AG04450 (cell line): ENCODE measurements around the gene RAI14. TPM values are rescaled to one million over a fixed set of nuclear protein-coding genes. Genes with fewer than 3 reads are reported as not detected.
A peak's percentile ranks its signal among the peaks of the same experiment; 100 is the strongest.

Experiments
- CTCF ChIA-PET: fragments of 300-600, 350-600 bp; formaldehyde crosslinking; extraction: SDS; loops from one replicate; lab custom pipeline; 2022; ENCODE audit warnings: antibody characterized with exemption, inconsistent platforms; lab: Charles Lee
- POLR2A ChIA-PET: fragments of 350-600 bp; formaldehyde crosslinking; extraction: SDS; loops from one replicate; lab custom pipeline; 2021; ENCODE audit warnings: antibody characterized with exemption, inconsistent platforms; lab: Yijun Ruan, JAX
- DNase-seq: peaks from one replicate; pipeline ENCODE4 v3.0.0-alpha.2; 2011; ENCODE audit warnings: low read depth, low spot score
- H3K27ac ChIP-seq: one replicate; pipeline ENCODE4 v1.5.1; 2012; ENCODE audit warnings: low read depth, low read length, control low read depth
- H3K27me3 ChIP-seq: one replicate; pipeline ENCODE4 v1.6.0; 2012; ENCODE audit warnings: low read length; ENCODE audit not compliant: control insufficient read depth, insufficient read depth
- H3K4me3 ChIP-seq: 2 replicates; pipeline ENCODE4 v1.5.1; 2011; ENCODE audit warnings: mild to moderate bottlenecking, low read depth, low read length, control low read depth
- H3K9me3 ChIP-seq: 2 replicates; pipeline ENCODE4 v1.5.1; 2012; ENCODE audit warnings: low read length; ENCODE audit not compliant: control insufficient read depth, insufficient read depth
- polyA plus RNA-seq: library from polyadenylated mRNA; depleted of rRNA; stranded (reverse); fragments of >200 nt; gene quantifications from 2 replicates; pipeline ENCODE4 v1.2.3, GENCODE V29; 2011
- TF ChIP-seq, protein P1 (sequence below): IDR thresholded peaks from 2 replicates; pipeline ENCODE4 v1.5.1; 2011; ENCODE audit warnings: low read depth, low read length, control low read depth, inconsistent platforms

The RAI14 gene
- polyA plus RNA-seq, 1 experiment, result 162 TPM

DNA sequence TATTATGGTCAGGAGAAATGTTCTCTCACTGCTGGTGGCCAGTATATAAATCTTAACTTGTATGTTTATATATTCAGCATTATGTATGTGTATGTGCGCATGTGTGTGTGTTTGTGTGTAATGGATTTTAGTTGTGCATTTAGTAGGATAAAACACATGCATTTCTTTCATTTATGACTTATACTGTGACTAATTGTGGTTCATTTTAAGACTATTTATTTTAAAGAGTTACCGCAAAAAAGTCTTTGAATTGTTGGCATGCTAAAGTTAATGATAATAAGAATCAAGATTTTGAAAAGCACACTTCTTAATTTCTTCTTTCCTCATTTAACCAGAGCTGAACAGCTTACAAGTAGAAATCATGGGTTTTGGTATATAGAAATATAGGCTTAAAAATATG lies 60.9 kb downstream of the RAI14 start:
- no peak for DNase-seq
- H3K9me3 ChIP-seq, result no peaks in the 10 kb centered on the region
- POLR2A ChIA-PET, result interaction anchor here (0.5 to 1.5 kb wide), 3 partner anchors 9 to 102 kb away, joined by 3 to 5 read pairs (median 4); partner anchors contain the start of gene RAI14
- no peak overlapping the region for H3K4me3 ChIP-seq
- H3K27ac ChIP-seq, result peak overlapping the region; percentile 97
- no peaks in the 10 kb centered on the region for H3K27me3 ChIP-seq
- CTCF ChIA-PET, result interaction anchor here (1.0 kb wide), 1 partner anchor 231 kb away, joined by 4 read pairs; no protein-coding TSS in a partner anchor
- TF ChIP-seq, protein P1, sequence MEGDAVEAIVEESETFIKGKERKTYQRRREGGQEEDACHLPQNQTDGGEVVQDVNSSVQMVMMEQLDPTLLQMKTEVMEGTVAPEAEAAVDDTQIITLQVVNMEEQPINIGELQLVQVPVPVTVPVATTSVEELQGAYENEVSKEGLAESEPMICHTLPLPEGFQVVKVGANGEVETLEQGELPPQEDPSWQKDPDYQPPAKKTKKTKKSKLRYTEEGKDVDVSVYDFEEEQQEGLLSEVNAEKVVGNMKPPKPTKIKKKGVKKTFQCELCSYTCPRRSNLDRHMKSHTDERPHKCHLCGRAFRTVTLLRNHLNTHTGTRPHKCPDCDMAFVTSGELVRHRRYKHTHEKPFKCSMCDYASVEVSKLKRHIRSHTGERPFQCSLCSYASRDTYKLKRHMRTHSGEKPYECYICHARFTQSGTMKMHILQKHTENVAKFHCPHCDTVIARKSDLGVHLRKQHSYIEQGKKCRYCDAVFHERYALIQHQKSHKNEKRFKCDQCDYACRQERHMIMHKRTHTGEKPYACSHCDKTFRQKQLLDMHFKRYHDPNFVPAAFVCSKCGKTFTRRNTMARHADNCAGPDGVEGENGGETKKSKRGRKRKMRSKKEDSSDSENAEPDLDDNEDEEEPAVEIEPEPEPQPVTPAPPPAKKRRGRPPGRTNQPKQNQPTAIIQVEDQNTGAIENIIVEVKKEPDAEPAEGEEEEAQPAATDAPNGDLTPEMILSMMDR, result no peak

DNA sequence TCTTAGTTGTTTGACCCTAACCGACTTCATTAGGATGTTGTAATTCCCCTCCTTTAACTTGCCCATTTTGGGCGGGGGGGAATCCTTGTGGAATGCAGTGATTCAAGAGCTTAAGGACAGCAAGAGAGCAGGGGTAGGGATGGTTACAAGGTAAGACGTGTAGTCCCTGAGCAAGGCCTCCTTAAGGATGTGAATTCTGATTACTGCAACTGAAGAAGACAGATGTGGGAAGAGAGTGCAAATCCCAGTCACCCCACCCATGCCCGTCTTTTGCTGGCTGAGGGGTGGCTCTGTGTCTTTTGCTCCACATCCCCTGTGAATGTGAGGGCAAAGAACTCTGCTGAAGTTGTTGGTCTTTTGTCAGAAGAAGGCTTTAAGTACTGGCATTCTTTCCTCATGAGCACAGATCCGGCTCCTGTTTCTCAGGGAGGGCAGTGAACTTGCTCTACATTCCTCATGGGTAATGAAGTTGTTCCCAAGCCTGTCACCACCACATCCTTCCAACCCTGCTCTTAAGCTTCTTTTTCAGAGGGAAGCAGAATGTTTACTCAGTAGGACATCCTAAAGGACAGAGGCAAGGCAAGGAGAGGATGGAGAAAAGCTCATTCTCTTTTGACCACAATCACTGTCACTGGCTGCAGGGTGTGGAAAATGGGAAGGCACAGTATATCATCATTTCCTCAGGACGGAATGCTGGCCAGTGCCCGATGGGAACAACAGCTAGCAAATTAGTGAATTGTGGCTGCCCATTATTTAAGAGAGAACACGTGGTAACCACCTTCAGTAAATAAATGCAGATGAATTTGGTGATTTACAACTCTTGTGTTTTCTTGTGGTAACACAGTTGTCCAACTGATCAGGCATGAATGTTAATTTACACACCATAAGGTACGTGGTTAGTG lies 61.5 kb downstream of the RAI14 start:
- Histone ChIP-seq H3K27ac (peak overlapping the region; percentile 97), H3K4me3 (no peak overlapping the region), H3K27me3 (no peaks in the 10 kb centered on the region), H3K9me3 (no peaks in the 10 kb centered on the region)
- POLR2A ChIA-PET, result interaction anchor here (0.5 to 1.5 kb wide), 5 partner anchors 10 to 103 kb away, joined by 3 to 5 read pairs (median 4); partner anchors contain the start of gene RAI14
- CTCF ChIA-PET, result interaction anchor here (0.6 to 1.0 kb wide), 2 partner anchors 185 to 232 kb away, joined by 4 read pairs; no protein-coding TSS in a partner anchor
- TF ChIP-seq, protein P1, result no peak
- DNase-seq, result peak; percentile 94

DNA sequence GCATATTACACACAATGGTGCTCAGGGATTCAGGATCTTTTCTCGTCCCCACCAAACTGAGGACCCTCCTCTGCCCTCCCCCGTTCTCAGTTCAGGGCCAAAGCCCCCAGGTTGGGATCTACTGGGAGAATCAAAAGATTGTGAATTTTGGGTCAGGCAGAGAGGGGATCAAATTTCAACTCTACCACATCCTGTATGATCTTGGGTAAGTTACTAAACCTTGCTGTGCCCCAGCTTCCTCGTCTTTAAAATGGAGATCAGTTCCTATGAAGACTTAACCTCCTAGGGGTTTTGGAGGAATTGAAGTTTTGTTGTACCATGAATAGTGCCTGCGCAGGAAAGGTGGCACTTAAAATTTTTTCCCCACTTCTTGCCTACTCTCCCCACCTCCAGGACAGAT lies 62.4 kb downstream of the RAI14 start:
- no peak for DNase-seq
- CTCF ChIA-PET, result no interaction called here
- no peak overlapping the region for H3K4me3 ChIP-seq
- POLR2A ChIA-PET, result interaction anchor here (1.1 to 1.5 kb wide), 2 partner anchors 17 to 62 kb away, joined by 3 read pairs; partner anchors contain the start of gene RAI14
- TF ChIP-seq, protein P1, result no peak
- no peaks in the 10 kb centered on the region for H3K9me3 ChIP-seq
- no peaks in the 10 kb centered on the region for H3K27me3 ChIP-seq
- peak overlapping the region; percentile 58 for H3K27ac ChIP-seq

DNA sequence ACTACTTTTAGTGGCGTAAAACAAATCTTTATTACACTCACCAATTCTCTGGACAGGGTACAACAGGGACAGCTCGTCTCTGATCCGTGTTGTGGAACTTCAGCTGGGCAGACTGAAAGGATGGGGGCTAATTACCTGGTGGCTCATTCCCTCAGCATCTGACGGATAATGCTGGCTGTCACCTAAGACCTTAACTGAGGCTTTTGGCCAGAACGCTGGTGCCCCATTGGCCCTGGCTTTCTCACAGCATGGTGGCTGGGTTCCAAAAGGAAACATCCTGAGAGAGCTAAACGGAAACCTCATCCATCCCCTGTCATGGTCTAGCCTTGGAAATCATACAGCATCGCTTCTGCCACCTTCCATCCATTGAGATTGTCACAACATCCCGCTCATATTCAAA lies 62.9 kb downstream of the RAI14 start:
- TF ChIP-seq, protein P1, result no peak
- CTCF ChIA-PET, result no interaction called here

DNA sequence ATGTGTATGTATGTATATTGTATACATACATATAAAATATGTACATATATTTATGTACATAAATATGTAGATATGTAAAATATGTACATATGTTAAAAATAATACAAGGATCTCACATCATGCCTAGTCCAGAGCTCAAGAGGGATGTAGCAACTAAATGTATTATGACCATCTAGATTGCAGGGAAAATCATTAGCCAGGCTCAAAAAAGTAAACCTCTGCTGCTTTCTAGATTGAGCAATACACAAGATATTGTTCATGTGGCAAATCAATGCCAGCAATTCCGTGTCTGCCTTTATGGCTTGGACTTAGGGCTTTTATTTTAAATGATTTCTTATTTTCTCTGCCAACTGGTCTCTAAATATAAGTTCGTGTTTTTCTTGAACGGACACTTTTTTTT lies 65.2 kb downstream of the RAI14 start:
- no peak overlapping the region for H3K4me3 ChIP-seq
- H3K27me3 ChIP-seq, result no peaks in the 10 kb centered on the region
- no peak for DNase-seq
- H3K9me3 ChIP-seq, result no peaks in the 10 kb centered on the region
- TF ChIP-seq, protein P1, result no peak
- ChIA-PET POLR2A (no interaction called here), CTCF (interaction anchor here (1.5 kb wide), 1 partner anchor 198 kb away, joined by 11 read pairs; no protein-coding TSS in a partner anchor)
- H3K27ac ChIP-seq, result no peak overlapping the region

More for the DNA sequence above, 62.9 kb downstream of the RAI14 start:
- Histone ChIP-seq H3K27me3 (no peaks in the 10 kb centered on the region), H3K9me3 (no peaks in the 10 kb centered on the region), H3K4me3 (no peak overlapping the region), H3K27ac (peak overlapping the region; percentile 41)
- DNase-seq, result no peak
- POLR2A ChIA-PET, result no interaction called here
